Heart right ventricle (tissue), 16 donors: ENCODE measurements around the gene TMEM244. TPM values are rescaled to one million over a fixed set of nuclear protein-coding genes. Genes with fewer than 3 reads are reported as not detected.

Experiments
- ATAC-seq, 8 donors: fragments of 200-7000 bp; cut with Tn5 transposase; one replicate each; pipeline ENCODE4 v1.9.1; 2020; ENCODE audit warnings: mild to moderate bottlenecking in 8 of 8, moderate library complexity in 8 of 8, moderate number of reproducible peaks in 1 of 8
- DNase-seq, 2 donors: peaks; one replicate each; pipeline ENCODE4 v3.0.0-alpha.2; 2020
- H3K27ac ChIP-seq, 10 donors: fragments of 200-600 bp; sonication (generic) in 2 of 10; one replicate each; pipeline versions ENCODE4 v1.5.0 to v1.8.0; 2020 to 2022; ENCODE audit warnings: mild to moderate bottlenecking in 3 of 10
- H3K27me3 ChIP-seq, 7 donors: fragments of 200-600 bp; one replicate each; pipeline ENCODE4 v1.8.0; 2021 to 2022; ENCODE audit warnings: mild to moderate bottlenecking in 2 of 7
- H3K36me3 ChIP-seq, 9 donors: fragments of 200-600 bp; sonication (generic) in 1 of 9; one replicate each; pipeline versions ENCODE4 v1.5.0 to v1.8.0; 2020 to 2022; ENCODE audit warnings: mild to moderate bottlenecking in 2 of 9
- H3K4me1 ChIP-seq, 9 donors: fragments of 200-600 bp; sonication (generic) in 1 of 9; one replicate each; pipeline versions ENCODE4 v1.5.0 to v1.8.0; 2020 to 2022; ENCODE audit warnings: mild to moderate bottlenecking in 4 of 9
- H3K4me3 ChIP-seq, 10 donors: fragments of 200-600 bp; sonication (generic) in 2 of 10; one replicate each; pipeline versions ENCODE4 v1.5.0 to v1.8.0; 2020 to 2022; ENCODE audit warnings: mild to moderate bottlenecking in 7 of 10, moderate library complexity in 2 of 10
- H3K9me3 ChIP-seq, 11 donors: fragments of 200-600 bp in 10 of 11; sonication (generic) in 2 of 11; one replicate each; pipeline versions ENCODE4 v1.5.0 to v1.8.0; 2013 to 2022; ENCODE audit warnings: mild to moderate bottlenecking in 2 of 11, control low read depth in 1 of 11, moderate library complexity in 1 of 11
- WGBS, 2 donors: extraction: QIAGEN DNeasy Blood & Tissue Kit; methylation state at CpG; one replicate each; pipeline ENCODE4 v1.1.7; 2013; ENCODE audit warnings: inconsistent platforms in 1 of 2; 5-methylcytosine and 5-hydroxymethylcytosine counted together
- intact Hi-C, 10 donors: fragments of 100-400 bp; cut with DNase I; formaldehyde crosslinking; loops; one replicate each; pipeline versions ENCODE4 v1.11.1 to v1.14.2; 2022
- polyA plus RNA-seq, 2 donors: library from polyadenylated mRNA; stranded (reverse); fragments of 200-250 nt; gene quantifications; one replicate each; pipeline ENCODE4 v1.2.3, GENCODE V29; 2013
- total RNA-seq, 10 donors: library from RNA; stranded (reverse); fragmentation: NEBNext Ultra II Directional in 3 of 10; extraction: Animal tissue kit (Norgen Biotek cat#: 25700) in 3 of 10; gene quantifications; one replicate each; pipeline versions ENCODE4 v1.2.1 to v1.2.4, GENCODE V29; 2021 to 2023
- TF ChIP-seq, protein P1 (sequence below), 9 donors: fragments of 200-600 bp; sonication (generic) in 2 of 9; IDR thresholded peaks; one replicate each; pipeline versions ENCODE4 v1.5.0 to v1.8.0; 2021 to 2022; ENCODE audit warnings: antibody characterized with exemption in 9 of 9, mild to moderate bottlenecking in 5 of 9, moderate library complexity in 1 of 9
- donor health status: Arrhythmogenic right ventricular cardiomyopathy.
- donor health status: ischemic (EF 13 %, LVEDD 7.1; RV severe dilation, severe dysfunction).
- donor health status: healthy with polysubstance abuse.
- donor health status: DM: no; HTN: yes; CAD: no.
- donor health status: DM: no; HTN: no; CAD: no.
- donor health status: ischemic (EF 25% LVEDD 6.9; RV normal size, moderate dysfunction).
- donor health status: ischemic (EF 25% LVEDD 5.7; RV mildly dilated, moderate dysfunction).
- donor health status: healthy.
- donor health status: DM: yes; HTN: yes; CAD: no.
- donor health status: Ischemic cardiomyopathy.
- donor health status: ischemic (EF 35%, LVEDD 5.7; RV mildly dilated, moderate dysfunction).
- donor health status: nonischemic (EF 11% LVEDD 7.7; RV severe dilation, severe dysfunction).
- donor health status: DM: yes; HTN: yes; CAD: no.
- donor health status: PGD.
- donor health status: ischemic (EF 29% LVEDD 5.4; RV normal size, mild dysfunction).
- donor health status: nonischemic (EF 23%, LVEDD 6.1; RV moderate dilation, normal function).

The TMEM244 gene
- total and polyA plus RNA-seq, 12 donors: not detected

- Histone ChIP-seq H3K4me3 (no peak overlapping the region), H3K4me1 (no peaks in the 10 kb centered on the region), H3K27me3 (no peaks in the 10 kb centered on the region), H3K36me3 (no peaks in the 10 kb centered on the region), H3K9me3 (peaks cover 0 to 15% (median 0%) of the 10 kb centered on the region in 11 donors), H3K27ac (no peak overlapping the region)
- no peak for DNase-seq
- intact Hi-C loops: no loop called here
- ATAC-seq: no peak
- TF ChIP-seq, protein P1, sequence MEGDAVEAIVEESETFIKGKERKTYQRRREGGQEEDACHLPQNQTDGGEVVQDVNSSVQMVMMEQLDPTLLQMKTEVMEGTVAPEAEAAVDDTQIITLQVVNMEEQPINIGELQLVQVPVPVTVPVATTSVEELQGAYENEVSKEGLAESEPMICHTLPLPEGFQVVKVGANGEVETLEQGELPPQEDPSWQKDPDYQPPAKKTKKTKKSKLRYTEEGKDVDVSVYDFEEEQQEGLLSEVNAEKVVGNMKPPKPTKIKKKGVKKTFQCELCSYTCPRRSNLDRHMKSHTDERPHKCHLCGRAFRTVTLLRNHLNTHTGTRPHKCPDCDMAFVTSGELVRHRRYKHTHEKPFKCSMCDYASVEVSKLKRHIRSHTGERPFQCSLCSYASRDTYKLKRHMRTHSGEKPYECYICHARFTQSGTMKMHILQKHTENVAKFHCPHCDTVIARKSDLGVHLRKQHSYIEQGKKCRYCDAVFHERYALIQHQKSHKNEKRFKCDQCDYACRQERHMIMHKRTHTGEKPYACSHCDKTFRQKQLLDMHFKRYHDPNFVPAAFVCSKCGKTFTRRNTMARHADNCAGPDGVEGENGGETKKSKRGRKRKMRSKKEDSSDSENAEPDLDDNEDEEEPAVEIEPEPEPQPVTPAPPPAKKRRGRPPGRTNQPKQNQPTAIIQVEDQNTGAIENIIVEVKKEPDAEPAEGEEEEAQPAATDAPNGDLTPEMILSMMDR (IDR thresholded peaks at IDR 0.05): no peak
These were observed 42.0 kb upstream of the TMEM244 start for GRCh38 chr6:129903082-129903481.

GRCh38 chr6:129902681-129903080, 41.6 kb upstream of the TMEM244 start:
- no peak for DNase-seq
- TF ChIP-seq, protein P1 (IDR thresholded peaks at IDR 0.05): no peak
- H3K36me3 ChIP-seq: no peaks in the 10 kb centered on the region

GRCh38 chr6:129901910-129902309, 40.8 kb upstream of the TMEM244 start:
- no peak for ATAC-seq
- H3K4me1 ChIP-seq: no peaks in the 10 kb centered on the region
- H3K27me3 ChIP-seq: peaks cover 0 to 3% (median 0%) of the 10 kb centered on the region in 7 donors
- H3K36me3 ChIP-seq: no peaks in the 10 kb centered on the region
- no peak overlapping the region for H3K4me3 ChIP-seq
- TF ChIP-seq, protein P1 (IDR thresholded peaks at IDR 0.05): no peak
- peaks cover 0 to 15% (median 0%) of the 10 kb centered on the region in 11 donors for H3K9me3 ChIP-seq
- no peak for DNase-seq
- intact Hi-C loops: no loop called here
- H3K27ac ChIP-seq: no peak overlapping the region

More at GRCh38 chr6:129902681-129903080, 41.6 kb upstream of the TMEM244 start:
- H3K27ac ChIP-seq: no peak overlapping the region
- ATAC-seq: no peak
- H3K9me3 ChIP-seq: peaks cover 0 to 15% (median 0%) of the 10 kb centered on the region in 11 donors
- WGBS, 2 donors: 83 to 87% methylated on average over 1 of the region's 1 CpG
- H3K4me3 ChIP-seq: no peak overlapping the region
- no peaks in the 10 kb centered on the region for H3K27me3 ChIP-seq
- H3K4me1 ChIP-seq: no peaks in the 10 kb centered on the region
- intact Hi-C loops: no loop called here

- DNase-seq: no peak
- Histone ChIP-seq H3K4me3 (no peak overlapping the region), H3K36me3 (no peaks in the 10 kb centered on the region), H3K27ac (no peak overlapping the region), H3K4me1 (peaks cover 0 to 9% (median 0%) of the 10 kb centered on the region in 9 donors), H3K27me3 (peaks cover 0 to 3% (median 0%) of the 10 kb centered on the region in 7 donors), H3K9me3 (no peaks in the 10 kb centered on the region)
- TF ChIP-seq, protein P1 (IDR thresholded peaks at IDR 0.05): no peak
- intact Hi-C loops: loop anchor here in 2 of 10 donors (10.0 kb wide), 1 partner anchor 119 kb away; the partner anchor contains the start of gene L3MBTL3 (in 2 of the 2)
- no peak for ATAC-seq
These were observed 34.6 kb upstream of the TMEM244 start for GRCh38 chr6:129895692-129896091.
